ENCODE results near the gene ATXN7L2.

DNA sequence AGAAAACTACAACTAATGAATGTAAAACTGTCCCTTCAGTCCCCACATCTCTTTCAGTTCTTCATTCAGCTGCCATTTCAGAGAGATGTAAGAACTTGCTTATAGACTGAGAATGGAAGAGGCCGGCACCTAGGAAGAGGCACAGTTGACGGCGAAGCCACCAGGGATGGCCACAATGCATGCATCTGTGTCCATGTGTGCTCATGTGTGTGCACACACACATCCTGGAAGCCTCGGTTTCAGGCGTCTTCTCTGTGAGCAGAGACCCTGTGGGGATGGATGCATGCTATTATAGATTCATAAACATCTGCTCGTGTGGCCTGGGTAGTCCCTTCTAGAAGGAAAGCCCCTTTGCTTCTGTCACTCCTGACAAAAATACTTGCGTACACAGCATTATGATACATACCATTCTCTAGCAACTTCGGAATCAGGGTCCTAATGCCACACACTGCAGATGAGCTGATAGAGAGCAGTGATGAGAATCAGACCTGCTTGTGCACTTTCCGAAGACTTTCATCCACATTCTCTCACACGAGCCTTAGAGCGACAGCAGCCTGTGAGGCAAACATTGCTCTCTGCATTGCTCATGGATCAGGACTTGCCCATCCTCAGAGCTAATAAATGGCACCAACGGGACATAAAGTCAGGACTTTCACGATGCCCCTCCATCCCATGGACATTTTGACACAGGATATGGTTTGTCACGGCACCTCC is 43.5 kb downstream of the ATXN7L2 start:
- TF ChIP-seq, protein P1, sequence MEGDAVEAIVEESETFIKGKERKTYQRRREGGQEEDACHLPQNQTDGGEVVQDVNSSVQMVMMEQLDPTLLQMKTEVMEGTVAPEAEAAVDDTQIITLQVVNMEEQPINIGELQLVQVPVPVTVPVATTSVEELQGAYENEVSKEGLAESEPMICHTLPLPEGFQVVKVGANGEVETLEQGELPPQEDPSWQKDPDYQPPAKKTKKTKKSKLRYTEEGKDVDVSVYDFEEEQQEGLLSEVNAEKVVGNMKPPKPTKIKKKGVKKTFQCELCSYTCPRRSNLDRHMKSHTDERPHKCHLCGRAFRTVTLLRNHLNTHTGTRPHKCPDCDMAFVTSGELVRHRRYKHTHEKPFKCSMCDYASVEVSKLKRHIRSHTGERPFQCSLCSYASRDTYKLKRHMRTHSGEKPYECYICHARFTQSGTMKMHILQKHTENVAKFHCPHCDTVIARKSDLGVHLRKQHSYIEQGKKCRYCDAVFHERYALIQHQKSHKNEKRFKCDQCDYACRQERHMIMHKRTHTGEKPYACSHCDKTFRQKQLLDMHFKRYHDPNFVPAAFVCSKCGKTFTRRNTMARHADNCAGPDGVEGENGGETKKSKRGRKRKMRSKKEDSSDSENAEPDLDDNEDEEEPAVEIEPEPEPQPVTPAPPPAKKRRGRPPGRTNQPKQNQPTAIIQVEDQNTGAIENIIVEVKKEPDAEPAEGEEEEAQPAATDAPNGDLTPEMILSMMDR (conservative IDR thresholded peaks at IDR 0.05 in 1 of 2, IDR thresholded peaks at IDR 0.05 in 1 of 2; ENCODE audit: extremely low read depth in 1 of 2, insufficient read depth in 1 of 2, low read depth in 1 of 2, low read length in 2 of 2) = no peak
- TF ChIP-seq EZH2 (IDR thresholded peaks at IDR 0.05; ENCODE audit: borderline replicate concordance, low read length) = no peak
